ENCODE results near the gene FEM1C. TPM values are rescaled to one million over a fixed set of nuclear protein-coding genes. Genes with fewer than 3 reads are reported as not detected.

Gene FEM1C
- polyA plus RNA-seq, 1 donor (not counting 4 experiments of a cell fraction or from before 2014, with no cell fraction given), result 11.9 TPM

DNA sequence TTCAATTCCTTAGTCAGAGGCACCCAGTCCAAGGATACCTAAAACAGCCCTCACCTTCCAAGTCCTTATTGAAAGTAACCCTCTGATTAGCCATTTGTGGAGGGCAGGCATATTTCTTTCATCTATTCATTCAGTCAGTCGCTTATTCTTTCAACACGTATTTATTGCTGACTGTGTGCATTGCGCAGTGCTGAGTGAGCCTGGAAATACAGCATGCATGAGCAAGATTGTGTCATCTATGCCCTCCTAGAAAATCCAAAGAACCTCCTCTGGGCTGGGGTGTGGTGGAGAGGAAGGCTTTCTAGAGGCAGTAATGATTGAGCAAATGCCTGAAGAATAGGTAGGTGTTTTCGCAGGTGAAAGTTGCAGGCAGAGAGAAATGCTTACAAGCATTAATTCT, 8.5 kb upstream of the FEM1C start:
- Histone ChIP-seq H3K9ac (ENCODE audit: control insufficient read depth, extremely low read depth, insufficient read depth, low read length) (no peak overlapping the region), H2AFZ (ENCODE audit: control insufficient read depth, low read length) (no peak overlapping the region), H3K4me1 (ENCODE audit: control insufficient read depth, extremely low read depth, insufficient read depth, low read length) (peaks cover 7% of the 10 kb centered on the region), H3K36me3 (ENCODE audit: control insufficient read depth in 2 of 2, extremely low read depth in 1 of 2, insufficient read depth in 2 of 2, low read length in 2 of 2) (no peaks in the 10 kb centered on the region), H3K27me3 (ENCODE audit: control insufficient read depth, extremely low read depth, insufficient read depth, low read length) (no peaks in the 10 kb centered on the region), H3K9me1 (ENCODE audit: control insufficient read depth, extremely low read depth, insufficient read depth, low read length) (no peaks in the 10 kb centered on the region), H4K20me1 (ENCODE audit: control insufficient read depth, extremely low read depth, insufficient read depth, low read length) (no peaks in the 10 kb centered on the region), H3K4me2 (ENCODE audit: control insufficient read depth, extremely low read depth, insufficient read depth, low read depth, low read length) (no peak overlapping the region), H3K9me3 (ENCODE audit: control insufficient read depth, low read depth, low read length) (no peaks in the 10 kb centered on the region), H3K79me2 (ENCODE audit: control insufficient read depth, insufficient read depth, low read length) (no peaks in the 10 kb centered on the region), H3K4me3 (ENCODE audit: control insufficient read depth in 2 of 3, extremely low read depth in 1 of 3, insufficient read depth in 2 of 3, low read depth in 1 of 3, low read length in 3 of 3) (no peak overlapping the region), H3K27ac (ENCODE audit: control insufficient read depth, insufficient read depth, low read length) (no peak overlapping the region)
- FAIRE-seq, result no peak
- DNase-seq (ENCODE audit: low read depth, low spot score), result no peak
- TF ChIP-seq EZH2 (IDR thresholded peaks at IDR 0.05; ENCODE audit: low read length), result no peak
- TF ChIP-seq, protein P1, sequence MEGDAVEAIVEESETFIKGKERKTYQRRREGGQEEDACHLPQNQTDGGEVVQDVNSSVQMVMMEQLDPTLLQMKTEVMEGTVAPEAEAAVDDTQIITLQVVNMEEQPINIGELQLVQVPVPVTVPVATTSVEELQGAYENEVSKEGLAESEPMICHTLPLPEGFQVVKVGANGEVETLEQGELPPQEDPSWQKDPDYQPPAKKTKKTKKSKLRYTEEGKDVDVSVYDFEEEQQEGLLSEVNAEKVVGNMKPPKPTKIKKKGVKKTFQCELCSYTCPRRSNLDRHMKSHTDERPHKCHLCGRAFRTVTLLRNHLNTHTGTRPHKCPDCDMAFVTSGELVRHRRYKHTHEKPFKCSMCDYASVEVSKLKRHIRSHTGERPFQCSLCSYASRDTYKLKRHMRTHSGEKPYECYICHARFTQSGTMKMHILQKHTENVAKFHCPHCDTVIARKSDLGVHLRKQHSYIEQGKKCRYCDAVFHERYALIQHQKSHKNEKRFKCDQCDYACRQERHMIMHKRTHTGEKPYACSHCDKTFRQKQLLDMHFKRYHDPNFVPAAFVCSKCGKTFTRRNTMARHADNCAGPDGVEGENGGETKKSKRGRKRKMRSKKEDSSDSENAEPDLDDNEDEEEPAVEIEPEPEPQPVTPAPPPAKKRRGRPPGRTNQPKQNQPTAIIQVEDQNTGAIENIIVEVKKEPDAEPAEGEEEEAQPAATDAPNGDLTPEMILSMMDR (optimal IDR thresholded peaks at IDR 0.05 in 1 of 3, IDR thresholded peaks at IDR 0.05 in 1 of 3, conservative IDR thresholded peaks at IDR 0.05 in 1 of 3; ENCODE audit: extremely low read depth in 1 of 3, insufficient read depth in 2 of 3, low read length in 3 of 3), result no peak
- dilution Hi-C loops (cut with MboI; ENCODE audit: extremely low pct_ligation_motif_present, low sequenced_read_pairs), result no loop called here

DNA sequence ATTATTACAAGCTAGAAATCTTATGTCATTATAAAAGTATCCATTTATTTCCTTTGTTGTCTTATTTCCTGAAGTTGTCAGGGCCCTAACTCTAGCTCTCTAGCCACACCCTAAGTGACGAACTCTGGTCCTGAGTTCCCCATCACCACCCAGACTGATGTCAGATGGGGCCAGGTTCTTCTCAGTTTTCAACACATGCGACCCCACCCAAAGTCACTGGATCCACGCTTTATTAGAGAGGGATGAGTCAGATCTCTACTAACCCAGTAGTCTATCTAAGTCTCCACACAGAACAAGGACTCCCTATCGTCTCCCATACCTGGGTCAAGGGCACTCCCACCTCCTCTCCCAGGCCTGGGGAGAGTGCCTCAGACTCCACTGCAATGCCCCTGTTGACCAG, 6.8 kb upstream of the FEM1C start:
- Histone ChIP-seq H3K4me3 (ENCODE audit: control insufficient read depth in 2 of 3, extremely low read depth in 1 of 3, insufficient read depth in 2 of 3, low read depth in 1 of 3, low read length in 3 of 3) (no peak overlapping the region), H3K4me1 (ENCODE audit: control insufficient read depth, extremely low read depth, insufficient read depth, low read length) (peaks cover 7% of the 10 kb centered on the region), H3K9me3 (ENCODE audit: control insufficient read depth, low read depth, low read length) (no peaks in the 10 kb centered on the region), H3K4me2 (ENCODE audit: control insufficient read depth, extremely low read depth, insufficient read depth, low read depth, low read length) (no peak overlapping the region), H2AFZ (ENCODE audit: control insufficient read depth, low read length) (no peak overlapping the region), H4K20me1 (ENCODE audit: control insufficient read depth, extremely low read depth, insufficient read depth, low read length) (no peaks in the 10 kb centered on the region), H3K9ac (ENCODE audit: control insufficient read depth, extremely low read depth, insufficient read depth, low read length) (no peak overlapping the region), H3K9me1 (ENCODE audit: control insufficient read depth, extremely low read depth, insufficient read depth, low read length) (no peaks in the 10 kb centered on the region), H3K36me3 (ENCODE audit: control insufficient read depth in 2 of 2, extremely low read depth in 1 of 2, insufficient read depth in 2 of 2, low read length in 2 of 2) (no peaks in the 10 kb centered on the region), H3K27ac (ENCODE audit: control insufficient read depth, insufficient read depth, low read length) (no peak overlapping the region), H3K79me2 (ENCODE audit: control insufficient read depth, insufficient read depth, low read length) (no peaks in the 10 kb centered on the region), H3K27me3 (ENCODE audit: control insufficient read depth, extremely low read depth, insufficient read depth, low read length) (no peaks in the 10 kb centered on the region)
- no peak for FAIRE-seq
- no peak for DNase-seq (ENCODE audit: low read depth, low spot score)
- TF ChIP-seq EZH2 (IDR thresholded peaks at IDR 0.05; ENCODE audit: low read length), result no peak
- TF ChIP-seq, protein P1 (optimal IDR thresholded peaks at IDR 0.05 in 1 of 3, IDR thresholded peaks at IDR 0.05 in 1 of 3, conservative IDR thresholded peaks at IDR 0.05 in 1 of 3; ENCODE audit: extremely low read depth in 1 of 3, insufficient read depth in 2 of 3, low read length in 3 of 3), result no peak
- dilution Hi-C loops (cut with MboI; ENCODE audit: extremely low pct_ligation_motif_present, low sequenced_read_pairs), result no loop called here
